D721Med (cell line): ENCODE measurements around the gene UPK3BL2.
"Not testable (repeated sequence)": the region's sequence is repeated elsewhere in the genome, so short reads cannot be mapped to it uniquely, and the experiment has no call there.

ENCODE experiments used
- DNase-seq: peaks from one replicate; pipeline ENCODE4 v3.0.0; 2011; ENCODE audit warnings: low spot score; ENCODE audit not compliant: insufficient read length
- FAIRE-seq: peaks from 2 replicates; lab custom pipeline; 2011; peaks lifted over from hg19 to GRCh38; lab: Jason Lieb, UNC
- CTCF ChIP-seq: IDR thresholded peaks from 2 replicates; pipeline ENCODE4 v1.5.1; 2012; ENCODE audit warnings: mild to moderate bottlenecking, control low read depth; ENCODE audit not compliant: insufficient read depth; ENCODE audit errors: missing control alignments

Gene UPK3BL2

DNA sequence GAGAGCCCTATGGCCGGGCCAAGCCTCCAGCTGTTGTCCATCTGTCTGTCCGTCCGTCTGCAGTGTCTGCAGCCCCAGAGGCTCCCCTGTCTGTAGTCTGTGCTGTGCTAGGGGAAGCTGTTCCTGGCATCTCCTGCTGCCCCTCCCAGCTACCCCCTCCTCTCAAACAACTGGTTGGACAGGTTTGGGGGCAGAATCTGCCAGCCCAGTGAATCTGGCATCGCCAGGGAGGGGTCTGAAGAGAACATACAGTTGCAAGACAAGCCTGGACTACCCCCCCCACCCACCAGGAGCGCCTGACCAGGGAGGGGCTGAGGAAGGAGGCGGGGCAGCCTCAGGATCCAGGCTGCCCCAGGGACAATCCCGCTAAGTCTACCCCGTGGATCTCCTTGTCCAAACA is at the start of gene UPK3BL2:
UPK3BL2 (minus strand) TSS at position 101 of the 400 bp plus-strand sequence; CDS start at position 41, 60 bp downstream.
- FAIRE-seq, DNase-seq: not testable (repeated sequence)

- not testable (repeated sequence) for FAIRE-seq, DNase-seq
These were observed 49.1 kb upstream of the UPK3BL2 start for GRCh38 chr7:102592477-102593019.

DNA sequence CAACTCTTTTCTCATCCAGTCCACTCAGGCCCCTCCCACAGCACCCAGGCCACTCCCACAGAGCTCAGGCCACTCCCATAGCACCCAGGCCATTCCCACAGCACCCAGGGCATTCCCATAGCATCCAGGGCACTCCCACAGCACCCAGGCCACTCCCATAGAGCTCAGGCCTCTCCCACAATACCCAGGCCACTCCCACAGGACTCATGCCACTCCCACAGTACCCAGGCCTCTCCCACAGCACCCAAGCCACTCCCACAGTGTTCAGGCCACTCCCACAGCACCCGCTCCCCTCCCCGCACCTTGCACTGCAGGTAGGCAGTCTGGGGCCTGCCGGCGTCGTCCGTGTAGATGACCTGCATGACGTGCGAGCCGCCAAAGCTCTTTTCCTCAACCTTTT is 46.4 kb upstream of the UPK3BL2 start:
- not testable (repeated sequence) for DNase-seq, FAIRE-seq

GRCh38 chr7:102583495-102583894 is 40.0 kb upstream of the UPK3BL2 start:
- not testable (repeated sequence) for FAIRE-seq

GRCh38 chr7:102581722-102582121 is 38.2 kb upstream of the UPK3BL2 start:
- FAIRE-seq, DNase-seq: not testable (repeated sequence)

More at GRCh38 chr7:102583495-102583894, 40.0 kb upstream of the UPK3BL2 start:
- DNase-seq, result not testable (repeated sequence)

DNA sequence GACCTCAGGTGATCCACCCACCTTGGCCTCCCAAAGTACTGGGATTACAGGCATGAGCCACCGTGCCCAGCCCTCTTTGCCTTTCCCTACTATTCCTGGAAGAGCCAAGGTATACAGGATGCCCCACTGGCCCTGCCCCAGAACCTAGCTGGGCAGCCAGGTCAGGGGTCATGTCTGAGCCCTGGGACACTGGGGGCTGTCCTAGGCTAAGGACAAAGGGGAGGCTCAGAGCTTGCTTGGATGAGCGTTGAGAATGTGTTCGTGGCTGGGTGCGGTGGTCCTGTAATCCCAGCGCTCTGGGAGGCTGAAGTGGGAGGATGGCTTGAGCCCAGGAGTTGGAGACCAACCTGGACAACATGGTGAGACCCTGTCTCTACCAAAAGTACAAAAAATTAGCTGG is 35.0 kb upstream of the UPK3BL2 start:
- not testable (repeated sequence) for FAIRE-seq, DNase-seq

DNA sequence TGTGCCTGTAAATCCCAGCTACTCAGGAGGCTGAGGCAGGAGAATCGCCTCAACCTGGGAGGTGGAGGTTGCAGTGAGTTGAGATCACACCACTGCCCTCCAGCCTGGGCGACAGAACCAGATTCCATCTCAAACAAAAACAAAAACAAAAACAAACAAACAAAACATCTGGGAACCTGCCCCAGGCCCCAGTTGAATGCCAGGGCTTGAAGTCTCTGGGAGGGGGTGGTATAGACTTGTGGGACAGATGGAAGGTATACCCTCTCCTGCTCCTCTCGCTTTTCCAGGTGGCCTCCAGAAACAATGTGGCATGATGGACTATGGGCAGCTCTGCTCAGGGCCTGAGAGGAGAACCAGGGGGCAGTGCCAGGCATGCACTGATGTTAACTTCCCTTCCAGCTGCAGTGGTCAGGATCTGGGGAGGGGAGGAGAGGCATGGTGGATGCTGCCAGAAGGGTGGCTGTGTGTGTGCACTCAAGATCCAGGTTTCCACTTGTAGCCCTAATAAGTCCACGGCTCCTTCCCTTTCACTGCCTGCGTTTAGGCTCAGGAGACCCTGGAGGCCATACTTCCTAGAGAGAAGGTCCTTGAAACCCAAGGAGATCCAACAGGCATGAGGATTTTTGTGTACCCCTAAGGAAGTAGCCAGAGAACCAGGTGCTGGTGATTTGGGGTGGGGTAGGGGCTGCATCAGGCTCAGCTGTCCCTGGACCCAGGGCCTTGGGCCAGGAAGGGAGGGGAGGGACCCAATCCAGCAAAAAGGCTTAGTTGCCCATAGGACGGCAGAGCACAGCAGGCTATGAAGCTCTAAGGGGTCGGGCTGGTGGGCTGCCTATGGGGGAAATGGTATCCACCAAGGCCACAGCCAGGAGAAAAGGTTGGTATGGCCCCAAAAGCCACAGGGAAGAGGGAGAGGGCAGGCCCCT is 34.1 kb upstream of the UPK3BL2 start:
- not testable (repeated sequence) for DNase-seq

GRCh38 chr7:102576363-102576762 is 32.9 kb upstream of the UPK3BL2 start:
- not testable (repeated sequence) for FAIRE-seq, DNase-seq

More for the DNA sequence above, 34.1 kb upstream of the UPK3BL2 start:
- not testable (repeated sequence) for FAIRE-seq

DNA sequence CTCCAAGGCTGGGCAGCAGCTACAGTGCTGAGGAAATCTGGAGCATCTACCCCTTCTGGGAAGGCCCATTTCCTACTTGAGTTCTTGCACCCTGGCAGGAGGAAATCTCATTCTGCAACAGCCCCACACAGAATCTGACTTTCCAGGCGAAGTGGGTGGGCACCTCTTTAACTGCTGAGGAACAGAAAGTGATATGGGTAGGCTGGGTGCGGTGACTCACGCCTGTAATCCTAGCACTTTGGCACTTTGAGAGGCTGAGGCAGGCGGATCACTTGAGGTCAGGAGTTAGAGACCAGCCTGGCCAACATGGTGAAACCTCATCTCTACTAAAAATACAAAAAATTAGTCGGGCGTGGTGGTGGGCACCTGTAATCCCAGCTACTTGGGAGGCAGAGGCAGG is 31.1 kb upstream of the UPK3BL2 start:
- FAIRE-seq, result not testable (repeated sequence)

DNA sequence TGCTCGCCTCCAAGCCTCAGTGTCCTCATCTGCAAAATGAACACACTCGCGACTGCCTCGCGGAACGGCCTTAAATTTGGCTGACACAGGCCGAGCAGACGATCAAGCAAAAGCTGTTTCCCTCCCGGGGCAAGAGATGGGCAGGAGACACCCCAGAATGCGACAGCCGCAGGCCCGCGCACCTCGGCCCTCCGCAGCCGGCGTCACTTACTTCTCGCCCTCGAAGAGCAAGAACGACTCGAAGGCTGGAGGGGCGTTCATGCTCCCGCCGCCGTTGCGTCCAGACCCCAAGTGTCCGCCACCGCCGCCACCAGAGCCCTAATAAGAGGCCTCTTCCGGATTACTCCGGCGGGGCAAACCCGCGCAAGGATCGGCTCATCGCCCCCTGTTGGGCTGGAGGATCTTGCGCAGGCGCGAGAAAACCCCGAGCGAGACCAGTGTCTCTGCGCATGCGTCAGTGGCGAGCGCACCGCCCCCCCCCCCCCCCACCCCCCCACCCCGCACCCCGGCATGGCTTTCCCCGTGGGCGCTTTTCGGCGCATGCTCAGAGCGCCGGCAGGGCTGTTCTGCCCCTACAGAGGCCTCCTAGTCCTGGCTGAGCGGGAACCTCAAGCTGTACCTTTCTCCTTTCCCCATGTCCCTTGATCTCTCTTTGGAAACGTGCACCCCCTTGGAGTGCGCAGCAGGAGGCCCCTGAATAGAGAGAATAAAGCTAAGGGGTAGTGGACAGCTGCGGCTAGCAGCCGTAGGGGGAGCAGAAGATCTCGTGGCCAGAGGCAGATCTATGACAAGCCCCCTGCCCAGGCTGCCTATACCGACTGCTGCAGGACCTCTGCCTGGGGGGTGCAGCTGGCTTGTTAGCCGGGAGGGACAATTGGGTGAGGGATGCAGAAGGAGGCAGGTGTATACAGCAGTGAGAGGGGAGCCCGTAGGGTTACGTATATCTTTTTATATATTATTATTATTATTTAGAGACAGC is 29.1 kb upstream of the UPK3BL2 start, which contains the start of gene POLR2J3:
POLR2J3 (minus strand) TSS at position 323 of the 979 bp plus-strand sequence; CDS start at position 261, 62 bp downstream.
- not testable (repeated sequence) for DNase-seq, FAIRE-seq
- peak; percentile 26 for TF ChIP-seq CTCF

More for the DNA sequence above, 31.1 kb upstream of the UPK3BL2 start:
- not testable (repeated sequence) for DNase-seq

GRCh38 chr7:102568620-102569019 is 25.1 kb upstream of the UPK3BL2 start:
- FAIRE-seq, DNase-seq: not testable (repeated sequence)

DNA sequence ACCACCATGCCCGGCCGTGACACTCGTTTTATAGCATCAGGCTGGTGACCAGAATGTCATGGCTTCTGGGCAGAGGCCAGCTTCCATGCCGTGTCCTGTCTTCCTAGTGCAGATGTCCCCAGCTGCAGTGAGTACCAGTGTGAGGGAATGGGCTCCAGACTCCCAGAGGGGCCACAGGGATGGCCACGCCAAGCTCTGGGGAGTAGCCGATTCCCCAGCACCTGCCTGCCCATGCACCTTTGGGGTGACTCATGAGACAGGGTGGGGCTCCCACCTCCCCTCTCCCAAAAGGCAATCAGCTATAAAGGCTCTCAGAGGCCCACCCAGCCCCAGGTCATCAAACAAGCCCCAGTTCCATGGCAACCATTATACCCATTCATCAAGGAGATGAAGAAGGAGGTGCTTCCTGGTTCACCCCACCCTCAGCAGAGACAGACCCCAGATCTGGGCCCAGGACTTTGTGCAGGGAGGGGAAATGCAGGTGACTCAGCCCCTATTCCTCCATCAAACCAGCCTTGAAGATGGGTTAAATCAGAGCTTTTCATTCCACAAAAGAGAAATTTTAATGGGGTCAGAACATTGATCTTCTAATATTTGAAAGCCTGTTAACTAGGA is 7.4 kb upstream of the UPK3BL2 start, which contains the start of gene SPDYE2:
SPDYE2 (plus strand) TSS at position 419 of the 615 bp plus-strand sequence. CDS start 2,030 bp downstream, outside the sequence.
- not testable (repeated sequence) for FAIRE-seq, DNase-seq

- DNase-seq, FAIRE-seq: not testable (repeated sequence)
These were observed 2.9 kb upstream of the UPK3BL2 start for GRCh38 chr7:102546353-102546752.

DNA sequence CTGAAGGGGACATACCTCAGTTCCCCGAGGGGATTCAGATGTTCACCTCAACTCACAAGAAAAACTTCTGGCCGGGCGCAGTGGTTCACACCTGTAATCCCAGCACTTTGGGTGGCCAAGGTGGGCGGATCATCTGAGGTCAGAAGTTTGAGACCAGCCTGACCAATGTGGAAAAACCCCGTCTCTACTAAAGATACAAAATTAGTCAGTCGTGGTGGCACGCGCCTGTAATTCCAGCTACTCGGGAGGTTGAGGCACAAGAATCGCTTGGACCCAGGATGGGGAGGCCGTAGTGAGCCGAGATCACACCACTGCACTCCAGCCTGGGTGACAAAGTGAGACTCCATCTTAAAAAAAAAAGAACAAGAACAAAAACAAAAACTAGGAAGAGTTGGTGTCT is 1.8 kb upstream of the UPK3BL2 start:
- not testable (repeated sequence) for DNase-seq, FAIRE-seq

- not testable (repeated sequence) for FAIRE-seq, DNase-seq
These were observed 876 bp upstream of the UPK3BL2 start for GRCh38 chr7:102544372-102544771.

- DNase-seq, FAIRE-seq: not testable (repeated sequence)
These were observed 725 bp downstream of the UPK3BL2 start for GRCh38 chr7:102542771-102543170.

- not testable (repeated sequence) for FAIRE-seq, DNase-seq
These were observed 1.4 kb downstream of the UPK3BL2 start for GRCh38 chr7:102542083-102542482.
